Hematopoietic multipotent progenitor cell treated with erythropoietin and hydrocortisone succinate and interleukin-3 and kit ligand, for 17 days (in vitro differentiated cells): ENCODE measurements around the gene CGNL1.

Source experiments
- DNase-seq: peaks from one replicate; pipeline ENCODE4 v3.0.0-alpha.2; 2015; ENCODE audit warnings: low spot score

CGNL1 gene

DNA sequence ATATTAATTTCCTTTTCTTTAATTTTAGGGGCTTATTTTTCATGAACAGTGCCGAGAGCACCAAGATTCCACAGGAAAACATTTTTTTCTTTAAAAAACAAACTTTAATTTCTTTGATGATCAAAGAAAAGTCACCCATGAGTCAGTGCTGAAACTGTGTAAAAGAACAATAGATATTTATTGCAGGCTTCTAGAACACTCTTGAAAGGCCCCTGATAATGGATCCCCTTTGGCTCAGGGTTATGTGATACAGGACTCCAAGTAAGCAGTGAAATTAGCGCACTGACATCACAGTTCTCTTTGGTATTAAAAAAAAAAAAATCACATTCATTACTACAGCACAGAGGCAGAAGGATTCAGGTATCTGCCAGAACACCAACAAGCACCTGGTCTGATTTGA is 149.3 kb downstream of the CGNL1 start:
- DNase-seq = no peak

DNA sequence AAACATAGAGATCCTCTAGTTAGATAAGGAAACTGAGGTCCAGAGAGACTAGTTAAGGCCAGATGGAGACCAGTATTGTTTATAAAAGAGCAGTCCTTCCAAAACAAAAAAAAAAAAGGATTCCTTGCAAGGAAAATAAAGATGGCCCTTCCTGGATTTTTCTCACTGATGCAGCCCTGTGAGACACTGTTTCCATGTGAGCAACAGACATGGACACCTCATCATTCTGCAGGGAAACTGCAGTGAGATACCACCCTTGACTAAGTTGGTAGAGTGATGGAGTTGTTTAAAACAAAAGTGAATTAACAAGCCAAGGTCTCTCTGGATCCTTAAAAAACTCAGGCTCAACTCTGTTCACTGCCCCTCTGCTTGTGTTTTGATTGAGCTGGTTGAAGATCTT is 149.8 kb downstream of the CGNL1 start:
- no peak for DNase-seq

- no peak for DNase-seq
Measured at GRCh38 chr15:57526615-57527014, 150.3 kb downstream of the CGNL1 start.

DNA sequence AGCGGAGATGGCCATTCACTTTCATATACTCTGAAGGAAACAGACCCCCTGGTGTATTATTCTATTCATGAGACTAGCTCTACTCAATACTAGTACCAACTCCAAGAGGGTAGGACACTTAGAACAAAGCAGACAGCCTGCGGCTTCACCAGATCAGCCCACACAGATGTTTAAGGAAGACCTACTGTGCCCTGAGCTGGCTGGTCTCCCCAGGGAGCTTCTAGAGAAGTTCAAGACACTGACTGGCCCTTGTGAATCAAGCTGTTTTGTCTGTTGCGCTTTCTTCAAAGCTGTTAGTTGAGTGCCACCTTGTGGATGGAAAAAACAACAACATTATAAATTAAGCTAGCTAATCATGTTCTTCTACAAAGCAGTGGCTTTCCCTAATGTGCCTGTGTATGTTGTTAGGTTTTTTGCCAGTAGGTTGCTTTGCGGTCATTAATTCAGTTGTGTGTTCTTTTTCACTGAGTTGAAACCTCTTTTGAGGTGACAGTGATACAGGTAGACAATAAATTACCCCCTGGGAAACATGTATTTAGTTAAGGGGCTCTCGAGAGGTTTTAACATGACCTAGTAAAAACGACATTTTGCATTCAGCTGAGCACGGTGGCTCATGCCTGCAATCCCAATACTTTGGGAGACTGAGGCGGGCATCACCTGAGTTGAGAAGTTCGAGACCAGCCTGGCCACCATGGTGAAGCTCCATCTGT is 151.2 kb downstream of the CGNL1 start:
- peak; percentile 19 for DNase-seq

DNA sequence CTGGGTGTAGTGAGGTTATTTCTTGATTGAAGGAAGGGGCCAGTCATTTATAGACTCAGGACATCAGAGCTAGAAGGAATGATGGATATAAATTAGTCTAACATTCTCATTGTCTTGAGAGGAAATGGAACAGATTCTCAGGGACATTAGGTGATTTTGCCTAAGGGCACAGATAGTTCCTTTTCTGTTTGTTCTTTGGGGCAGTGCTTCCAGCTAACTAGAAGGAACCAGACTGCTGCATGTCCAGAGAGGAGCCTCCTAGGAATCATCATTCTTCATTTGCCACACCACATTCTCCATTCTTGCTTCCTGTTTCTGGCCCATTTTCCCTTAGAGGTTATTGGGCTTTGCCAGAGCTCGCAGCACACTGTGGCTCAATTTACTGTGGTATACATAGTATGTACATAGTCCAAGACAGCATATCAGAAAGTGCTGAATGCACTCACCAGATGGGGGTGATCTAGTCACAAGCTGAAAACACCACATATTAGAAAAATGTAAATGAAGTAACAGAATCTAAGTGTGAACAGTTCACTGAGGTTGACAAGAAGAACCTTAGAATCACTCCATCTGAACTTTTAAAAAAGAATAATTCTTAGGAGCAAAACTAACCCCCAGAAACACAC is 152.7 kb downstream of the CGNL1 start:
- DNase-seq = no peak

DNA sequence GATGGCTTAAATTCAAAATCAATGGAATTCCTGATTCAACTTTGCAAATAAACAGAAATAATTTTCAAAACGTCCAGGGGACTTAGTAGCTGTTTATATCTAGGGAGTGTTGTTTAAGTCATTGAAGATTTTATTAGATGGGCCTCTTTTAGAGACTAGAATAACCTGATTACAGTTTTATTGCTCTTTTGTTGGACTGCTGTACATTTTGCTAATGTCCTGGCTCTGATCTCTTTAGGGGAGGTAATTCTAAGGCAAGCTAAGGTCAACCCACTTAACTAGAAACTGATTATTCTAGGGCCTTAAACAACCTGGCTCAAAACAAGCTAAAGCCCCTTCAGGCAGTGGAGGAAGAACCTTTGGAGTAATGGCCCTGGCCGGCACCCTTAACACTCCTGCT is 153.4 kb downstream of the CGNL1 start:
- no peak for DNase-seq

DNA sequence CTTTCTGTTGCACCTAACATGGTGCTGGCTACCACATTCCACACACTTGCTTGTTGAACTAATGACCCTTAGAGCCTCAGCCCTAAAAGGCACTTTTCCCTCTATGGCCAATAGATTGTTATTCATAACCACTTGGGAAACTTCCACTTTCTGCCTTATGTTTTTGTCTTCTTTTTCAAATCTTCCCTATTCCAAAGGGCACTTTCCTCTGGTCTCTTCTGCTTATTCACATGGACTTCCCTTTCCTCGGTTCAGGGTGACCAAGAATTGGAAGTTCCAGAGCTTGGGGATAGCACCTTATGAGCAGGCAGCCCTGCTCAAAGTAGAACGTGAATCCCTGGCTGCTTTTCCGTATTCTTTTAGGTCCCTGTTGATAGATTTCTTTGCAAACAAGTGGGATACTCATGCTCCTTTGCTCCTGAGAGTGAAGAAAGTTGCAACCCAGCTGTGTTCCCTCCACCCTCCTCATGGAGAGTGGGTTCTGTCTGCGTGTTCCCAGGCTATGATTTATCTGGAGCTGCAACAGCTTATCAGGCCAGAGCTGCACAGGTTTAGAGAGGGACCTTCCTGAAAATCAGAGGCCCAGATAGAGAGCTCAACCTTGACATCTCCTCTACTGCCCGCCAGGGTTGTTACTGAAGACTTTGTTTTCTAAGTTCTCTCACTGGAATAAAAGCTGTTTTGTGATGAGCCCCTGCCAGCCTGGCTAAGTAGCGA is 156.6 kb downstream of the CGNL1 start:
- no peak for DNase-seq

DNA sequence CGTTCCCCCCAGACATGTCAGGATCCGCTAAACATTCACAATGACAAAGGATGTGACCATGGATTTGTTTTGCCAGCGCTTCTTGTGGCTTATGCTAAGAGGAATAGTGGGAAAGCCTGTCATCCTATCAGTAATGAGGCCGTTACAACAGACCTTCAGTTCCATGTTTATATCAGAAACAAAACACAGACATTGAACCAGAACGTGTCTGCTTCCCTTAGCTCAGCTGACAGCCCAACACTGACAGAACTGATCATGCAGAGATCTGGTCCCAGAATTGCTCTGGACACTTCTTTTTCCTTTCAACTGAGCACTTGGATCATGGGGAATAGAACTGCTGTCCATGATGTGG is 157.1 kb downstream of the CGNL1 start:
- no peak for DNase-seq

- no peak for DNase-seq
Measured at GRCh38 chr15:57534281-57534680, 158.0 kb downstream of the CGNL1 start.

DNA sequence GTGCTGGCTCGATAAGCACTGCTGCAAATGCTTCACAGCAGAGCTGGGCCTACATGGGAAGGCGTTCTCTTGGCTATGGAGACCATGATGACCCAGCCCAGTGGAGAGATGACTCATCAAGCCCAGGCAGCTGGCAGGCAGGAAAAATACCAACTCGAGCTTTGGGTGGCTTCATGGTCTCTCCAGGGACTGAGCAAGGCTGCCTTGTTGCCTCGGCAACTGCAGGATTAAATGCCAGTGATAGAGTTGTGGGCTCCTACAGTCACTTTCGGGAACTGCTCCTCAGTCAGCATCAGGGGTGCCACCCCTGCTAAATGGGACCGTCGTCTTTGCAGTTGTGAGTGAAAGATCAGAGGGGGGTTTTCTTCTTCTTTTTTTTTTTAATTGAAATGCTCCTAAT is 160.8 kb downstream of the CGNL1 start:
- no peak for DNase-seq

DNA sequence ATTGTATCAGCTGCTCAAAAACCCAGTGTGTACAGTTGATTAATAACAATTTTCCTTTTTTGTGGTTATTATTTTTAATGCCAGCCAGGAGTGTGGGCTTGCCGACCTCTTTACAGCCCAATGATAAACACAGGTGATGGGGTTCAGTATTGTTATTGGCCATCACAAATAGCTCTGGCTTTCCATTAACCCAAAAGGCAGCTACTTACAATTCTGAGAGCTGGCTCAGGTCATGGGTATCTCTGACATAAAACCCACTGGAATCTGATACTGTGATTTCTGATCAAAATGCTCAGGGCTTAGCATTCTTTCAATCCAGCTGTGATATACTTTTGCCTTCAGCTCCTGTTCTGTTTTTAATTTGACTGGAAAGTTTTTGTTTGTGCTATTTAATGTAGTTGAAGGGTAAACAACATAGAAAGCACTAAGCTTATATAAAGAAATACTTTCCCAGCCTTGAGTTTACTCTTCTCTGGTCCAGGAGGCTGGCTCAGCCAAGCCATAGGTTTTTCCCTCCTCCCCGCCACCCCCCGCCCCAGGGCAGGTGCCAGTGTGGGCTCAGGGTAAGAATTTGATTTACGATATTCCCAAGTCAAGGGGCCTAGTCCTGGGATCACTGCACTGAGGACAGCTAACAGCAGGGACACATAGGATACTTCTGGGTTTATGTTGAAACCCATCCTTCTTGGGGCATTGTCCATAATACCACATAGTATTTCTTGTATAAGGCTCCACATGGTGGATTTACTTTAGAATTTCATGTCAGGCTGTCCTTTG is 161.4 kb downstream of the CGNL1 start:
- DNase-seq = no peak

- no peak for DNase-seq
Measured at GRCh38 chr15:57538265-57538529, 161.9 kb downstream of the CGNL1 start.

DNA sequence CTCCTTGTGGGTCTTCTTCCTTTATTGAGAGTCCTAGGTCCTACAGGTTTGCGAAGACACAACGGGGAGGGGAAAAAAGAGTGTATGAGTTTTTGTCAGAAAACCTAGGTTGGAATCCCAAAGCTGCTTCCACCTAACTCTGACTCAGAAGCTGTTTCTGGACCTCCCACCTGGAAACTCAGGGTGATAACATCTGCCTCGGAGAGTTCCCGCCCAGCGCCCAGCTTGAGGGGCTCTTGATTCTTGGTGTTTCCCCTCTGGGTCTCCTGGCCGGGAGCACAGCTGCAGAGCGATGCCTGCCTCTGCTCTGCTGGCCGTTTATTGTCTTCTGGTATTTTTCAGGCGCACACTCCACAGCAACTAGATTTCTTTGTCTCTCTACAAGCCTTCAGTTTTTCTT is 162.5 kb downstream of the CGNL1 start:
- DNase-seq = no peak

DNA sequence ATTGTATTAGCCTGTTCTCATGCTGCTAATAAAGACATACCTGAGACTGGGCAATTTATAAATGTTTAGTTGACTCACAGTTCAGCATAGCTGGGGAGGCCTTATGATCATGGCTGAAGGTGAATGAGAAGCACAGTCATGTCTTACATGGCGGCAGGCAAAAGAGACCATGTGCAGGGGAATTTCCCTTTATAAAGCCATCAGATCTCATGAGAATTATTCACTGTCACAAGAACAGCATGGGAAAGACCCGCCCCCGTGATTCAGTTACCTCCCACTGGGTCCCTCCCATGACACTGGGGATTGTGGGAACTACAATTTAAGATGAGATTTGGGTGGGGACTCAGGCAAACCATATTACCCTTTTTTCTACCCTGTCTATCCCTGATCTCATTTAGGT is 163.9 kb downstream of the CGNL1 start:
- no peak for DNase-seq

- DNase-seq = no peak
Measured at GRCh38 chr15:57540736-57541135, 164.4 kb downstream of the CGNL1 start.

- no peak for DNase-seq
Measured at GRCh38 chr15:57541271-57541670, 165.0 kb downstream of the CGNL1 start.

DNA sequence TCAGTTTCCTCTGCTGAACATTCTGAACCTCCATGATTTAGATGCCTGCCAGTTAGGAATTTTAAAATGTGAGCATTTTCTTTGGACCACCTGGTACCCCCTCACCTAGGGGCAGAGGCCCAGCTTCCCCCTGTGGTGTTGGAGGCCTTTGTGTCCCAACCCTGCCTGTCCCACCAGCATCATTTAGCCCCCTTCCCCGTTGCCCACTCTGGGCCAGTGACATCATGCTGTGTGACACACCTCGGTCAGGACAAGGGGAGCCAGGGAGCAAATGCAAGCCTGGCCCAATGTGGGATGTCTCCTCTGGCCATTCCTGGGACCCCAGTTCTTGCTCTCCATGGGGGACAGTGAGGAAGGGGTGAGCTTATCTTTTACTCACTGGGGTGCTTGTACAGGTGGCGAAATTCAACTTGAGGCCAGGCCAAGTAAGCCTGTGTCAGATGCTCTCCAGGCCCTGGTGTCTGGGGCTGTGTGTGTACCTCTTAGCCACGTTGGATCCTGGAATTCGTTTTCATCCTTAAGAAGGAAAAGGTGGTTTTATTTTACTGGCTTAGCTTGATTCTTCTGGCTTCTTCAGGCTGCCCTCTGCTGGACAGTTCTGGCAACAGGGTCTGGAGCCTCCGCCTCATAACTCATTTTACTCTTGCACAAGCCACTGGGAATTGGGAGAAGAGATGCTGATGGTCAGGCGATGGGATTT is 165.7 kb downstream of the CGNL1 start:
- peak; percentile 6 for DNase-seq

DNA sequence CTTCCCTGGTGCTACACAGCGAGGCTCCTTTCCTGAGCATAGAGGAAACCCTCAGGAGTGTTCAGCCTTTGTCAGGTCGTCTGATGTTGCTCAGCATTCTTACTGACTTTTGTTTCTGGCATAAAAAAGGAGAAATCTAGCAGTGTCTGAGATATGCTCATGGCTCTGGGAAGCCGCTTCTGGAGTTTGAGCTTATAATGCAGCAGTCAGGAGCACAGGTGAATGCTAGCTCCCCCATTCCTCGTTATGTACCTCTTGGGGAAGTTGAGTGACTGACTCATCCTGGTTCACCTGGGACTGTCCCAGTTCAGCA is 166.2 kb downstream of the CGNL1 start:
- DNase-seq = no peak

DNA sequence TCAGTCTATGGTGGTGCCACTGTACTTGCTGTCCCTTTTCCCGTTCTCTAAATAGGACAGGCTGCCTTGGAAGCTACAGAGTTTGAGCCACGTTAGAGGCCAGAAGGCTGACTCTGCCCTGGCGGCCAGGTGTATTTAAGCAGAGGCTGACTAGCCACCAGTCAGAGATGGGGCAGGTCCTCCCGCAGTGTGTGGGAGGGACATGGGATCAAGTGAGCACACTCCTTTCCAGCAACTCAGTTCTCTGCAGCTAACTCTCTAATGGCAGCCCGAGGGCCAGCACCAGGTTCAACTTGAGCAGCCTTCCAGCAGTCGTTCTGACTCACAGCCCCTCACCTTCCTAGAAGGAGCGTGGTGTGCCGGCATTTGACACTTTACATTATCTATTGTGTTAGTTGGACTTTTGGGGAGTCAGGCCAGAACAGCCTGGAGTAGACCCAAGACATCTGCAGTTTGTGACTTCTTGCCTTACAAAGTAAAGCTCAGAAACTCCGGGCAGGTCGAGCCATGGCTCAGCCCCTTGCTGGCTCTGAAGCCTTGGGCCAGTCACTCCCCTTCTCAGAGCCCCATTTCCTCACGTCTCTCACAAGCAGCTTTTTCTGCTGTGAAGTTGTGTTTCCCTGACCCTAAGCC is 168.7 kb downstream of the CGNL1 start:
- no peak for DNase-seq

DNA sequence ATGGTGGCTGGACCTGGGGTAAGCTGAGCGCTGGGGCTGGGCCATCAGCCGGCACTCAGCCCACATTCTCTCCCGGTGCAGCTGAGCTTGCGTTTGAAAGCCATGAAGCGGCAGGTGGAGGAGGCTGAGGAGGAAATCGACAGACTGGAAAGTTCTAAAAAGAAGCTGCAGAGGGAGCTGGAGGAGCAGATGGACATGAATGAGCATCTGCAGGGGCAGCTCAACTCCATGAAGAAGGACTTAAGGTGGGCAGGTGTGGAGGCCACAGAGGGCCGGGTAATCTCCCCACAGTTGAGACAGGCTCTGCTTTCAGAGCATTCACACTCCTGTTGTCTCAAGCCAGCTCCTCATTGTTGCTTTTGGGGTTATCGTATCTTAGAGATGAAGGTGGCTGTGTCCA is 169.7 kb downstream of the CGNL1 start:
- DNase-seq = no peak

DNA sequence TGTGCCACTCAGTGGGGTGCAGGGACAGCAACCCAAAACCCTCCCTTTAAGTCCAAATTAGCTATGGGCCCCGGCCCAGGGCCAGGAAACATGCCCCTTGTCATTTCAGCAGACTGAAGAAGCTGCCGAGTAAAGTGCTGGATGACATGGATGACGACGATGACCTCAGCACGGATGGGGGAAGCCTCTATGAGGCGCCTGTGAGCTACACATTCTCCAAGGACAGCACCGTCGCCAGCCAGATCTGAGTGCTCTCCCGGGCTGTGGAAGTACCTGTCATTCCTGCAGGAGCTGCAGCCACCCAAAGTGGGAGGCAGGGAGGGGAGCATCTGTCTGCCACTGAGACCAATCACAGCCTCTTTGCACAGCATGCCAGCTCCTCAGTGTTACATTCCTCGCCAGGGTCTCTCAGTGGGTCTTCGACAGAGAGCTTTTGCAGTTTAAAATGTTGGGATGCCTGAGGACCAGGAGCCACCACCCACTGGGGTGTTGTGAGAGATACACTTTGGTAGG is 171.0 kb downstream of the CGNL1 start:
- no peak for DNase-seq

DNA sequence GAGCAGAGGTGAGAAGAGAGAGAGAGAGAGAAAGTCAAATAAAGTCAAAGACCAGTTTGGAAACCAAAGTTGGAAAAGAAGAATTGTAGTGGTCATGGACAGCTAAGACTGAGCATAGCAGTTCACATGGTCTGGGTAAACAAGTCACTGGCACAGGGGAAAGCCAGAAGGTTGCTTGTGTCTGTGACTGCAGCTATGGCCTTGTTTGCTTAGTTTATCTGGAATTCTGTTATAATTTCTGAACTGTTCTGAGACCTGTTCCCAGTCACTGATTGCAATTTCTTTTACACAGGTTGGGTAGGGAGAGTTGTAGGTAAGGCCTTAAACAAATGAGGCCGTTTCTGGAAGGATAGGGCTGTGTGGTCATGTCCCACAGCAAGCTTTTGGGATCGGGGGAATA is 172.0 kb downstream of the CGNL1 start:
- no peak for DNase-seq
